Stimulated activated CD4-positive, alpha-beta T cell treated with anti-CD3 and anti-CD28 coated beads, Interleukin-15, amount 100 ng/mL, for 48 hours (primary cell): ENCODE results near the gene RPS19BP1.
A peak's percentile ranks its signal among the peaks of the same experiment; 100 is the strongest.

Experiments used
- DNase-seq, 2 donors: peaks; one replicate each; pipeline ENCODE4 v3.0.0-alpha.2; 2020; ENCODE audit warnings: low read depth in 2 of 2

RPS19BP1 gene

GRCh38 chr22:39490966-39491680 is 41.4 kb downstream of the RPS19BP1 start:
- no peak for DNase-seq

GRCh38 chr22:39490135-39490798 is 42.3 kb downstream of the RPS19BP1 start:
- peak; percentile 68 to 74 for DNase-seq

- DNase-seq: no peak
These were observed 43.2 kb downstream of the RPS19BP1 start for GRCh38 chr22:39489094-39490068.

DNA sequence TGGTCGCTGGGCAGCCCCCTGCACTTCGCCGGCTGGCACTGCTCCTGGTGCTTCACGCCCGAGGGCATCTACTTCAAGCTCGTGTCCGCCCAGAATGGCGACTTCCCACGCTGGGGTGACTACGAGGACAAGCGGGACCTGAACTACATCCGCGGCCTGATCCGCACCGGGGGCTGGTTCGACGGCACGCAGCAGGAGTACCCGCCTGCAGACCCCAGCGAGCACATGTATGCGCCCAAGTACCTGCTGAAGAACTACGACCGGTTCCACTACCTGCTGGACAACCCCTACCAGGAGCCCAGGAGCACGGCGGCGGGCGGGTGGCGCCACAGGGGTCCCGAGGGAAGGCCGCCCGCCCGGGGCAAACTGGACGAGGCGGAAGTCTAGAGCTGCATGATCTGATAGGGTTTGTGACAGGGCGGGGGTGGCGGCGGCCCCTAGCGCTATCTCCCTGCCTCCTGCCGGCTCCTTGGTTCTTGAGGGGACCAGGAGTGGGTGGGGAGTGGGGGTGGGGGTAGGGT is 43.9 kb downstream of the RPS19BP1 start:
- DNase-seq: no peak

- no peak for DNase-seq
These were observed 44.6 kb downstream of the RPS19BP1 start for GRCh38 chr22:39487826-39488520.

DNA sequence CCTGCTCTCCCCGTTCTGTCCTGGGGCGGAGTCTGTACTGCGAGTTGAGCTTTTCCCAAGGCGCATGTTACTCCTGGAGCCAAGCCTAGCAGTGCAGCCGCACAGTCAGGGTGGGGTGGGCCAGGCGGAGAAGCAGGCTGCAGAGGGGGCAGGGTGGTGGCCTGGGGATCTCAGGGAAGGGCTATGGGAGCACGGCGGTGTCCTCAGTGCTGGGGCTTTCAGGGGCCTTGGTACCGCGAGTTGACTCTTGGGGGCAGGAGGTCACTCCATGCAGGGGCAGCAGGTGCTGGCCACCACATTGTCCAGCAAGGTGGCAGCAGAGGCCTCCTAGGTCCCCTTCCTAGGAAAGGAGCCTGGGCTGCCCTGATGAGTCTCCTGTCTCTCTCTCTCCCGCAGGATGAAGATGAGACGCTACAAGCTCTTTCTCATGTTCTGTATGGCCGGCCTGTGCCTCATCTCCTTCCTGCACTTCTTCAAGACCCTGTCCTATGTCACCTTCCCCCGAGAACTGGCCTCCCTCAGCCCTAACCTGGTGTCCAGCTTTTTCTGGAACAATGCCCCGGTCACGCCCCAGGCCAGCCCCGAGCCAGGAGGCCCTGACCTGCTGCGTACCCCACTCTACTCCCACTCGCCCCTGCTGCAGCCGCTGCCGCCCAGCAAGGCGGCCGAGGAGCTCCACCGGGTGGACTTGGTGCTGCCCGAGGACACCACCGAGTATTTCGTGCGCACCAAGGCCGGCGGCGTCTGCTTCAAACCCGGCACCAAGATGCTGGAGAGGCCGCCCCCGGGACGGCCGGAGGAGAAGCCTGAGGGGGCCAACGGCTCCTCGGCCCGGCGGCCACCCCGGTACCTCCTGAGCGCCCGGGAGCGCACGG is 45.4 kb downstream of the RPS19BP1 start:
- no peak for DNase-seq

DNA sequence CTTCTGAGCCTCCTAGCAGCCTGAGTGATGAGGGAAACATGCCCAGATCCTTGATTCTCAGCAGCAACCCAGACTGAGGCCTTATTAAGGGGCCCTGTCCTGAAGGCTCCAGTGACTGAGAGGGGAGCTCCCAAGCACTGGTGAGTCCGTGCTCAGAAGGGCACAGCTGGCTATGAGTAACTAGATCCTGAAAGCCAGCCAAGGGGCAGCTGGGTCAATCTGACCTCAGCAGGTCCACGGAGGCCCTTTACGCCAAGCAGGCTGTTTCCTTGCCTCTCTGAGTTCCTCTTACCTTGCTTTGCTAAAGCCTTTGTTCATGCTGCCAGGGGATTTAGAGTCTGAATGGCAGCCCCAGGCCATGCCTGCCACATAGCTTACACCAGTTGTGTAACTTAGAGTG is 49.8 kb downstream of the RPS19BP1 start:
- DNase-seq: no peak

DNA sequence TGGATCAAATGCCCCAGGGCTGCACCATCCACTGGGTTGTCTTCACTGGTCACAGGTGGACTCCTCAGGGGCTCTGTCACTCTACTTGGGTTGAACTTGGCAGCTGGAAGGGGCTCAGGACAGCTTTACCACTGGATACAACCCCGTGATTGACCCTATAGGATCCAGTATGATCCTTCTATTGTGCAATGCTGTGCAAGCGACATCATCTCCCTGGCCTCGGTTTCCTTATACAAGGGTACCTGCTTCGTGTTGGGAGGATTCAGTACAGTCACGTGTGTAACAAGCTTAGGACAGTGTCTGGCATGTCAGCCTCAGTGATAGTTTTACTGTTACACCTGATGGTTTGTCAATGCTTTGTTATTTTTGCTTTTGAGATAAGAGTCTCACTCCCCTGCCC is 51.0 kb downstream of the RPS19BP1 start:
- DNase-seq: no peak

GRCh38 chr22:39481054-39481453 is 51.5 kb downstream of the RPS19BP1 start:
- DNase-seq: no peak

- DNase-seq: no peak
These were observed 52.0 kb downstream of the RPS19BP1 start for GRCh38 chr22:39480557-39480956.

DNA sequence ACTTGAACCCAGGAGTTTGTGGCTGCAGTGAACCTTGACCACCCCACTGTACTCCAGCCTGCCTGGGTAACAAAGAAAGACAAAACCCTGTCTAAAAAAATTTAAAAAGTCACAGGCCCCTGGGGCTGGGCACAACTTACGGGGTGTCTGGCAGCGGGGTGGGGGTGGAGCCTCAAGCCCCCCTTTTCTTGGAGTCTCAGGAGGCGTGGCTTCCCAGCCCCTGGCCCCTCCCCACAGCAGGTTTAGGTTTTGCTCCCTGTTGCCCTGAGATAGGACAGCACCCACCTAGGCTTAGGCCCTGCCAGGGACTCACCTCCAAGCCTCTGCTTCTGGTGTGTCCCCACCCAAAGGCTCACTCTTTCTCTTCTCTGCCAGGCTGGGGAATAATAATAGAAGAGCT is 53.3 kb downstream of the RPS19BP1 start:
- DNase-seq: no peak
